SK-N-SH treated with all-trans-retinoic acid at 6 μM for 48 hours (cell line): Measurements from ENCODE around the gene ACACB.

ENCODE experiments used
- ATAC-seq: fragments of 200-7000 bp; cut with Tn5 transposase; 3 replicates; pipeline ENCODE4 v1.9.1; 2020; ENCODE audit warnings: mild to moderate bottlenecking, moderate library complexity
- ARNTL ChIP-seq: fragments of 450-650 bp; formaldehyde crosslinking; IDR thresholded peaks from 2 replicates; pipeline ENCODE4 v1.5.0; 2020; ENCODE audit warnings: low read depth, mild to moderate bottlenecking, moderate library complexity, borderline replicate concordance
- BACH2 ChIP-seq: fragments of 250-450 bp; sonication (Bioruptor Pico); IDR thresholded peaks from 2 replicates; pipeline ENCODE4 v1.9.0; 2021; ENCODE audit warnings: mild to moderate bottlenecking, borderline replicate concordance
- CREB5 ChIP-seq: fragments of 250-450 bp; sonication (Bioruptor Pico); IDR thresholded peaks from 2 replicates; pipeline ENCODE4 v1.5.1; 2020; ENCODE audit warnings: low read depth, mild to moderate bottlenecking, moderate library complexity
- CSDC2 ChIP-seq: fragments of 250-450 bp; sonication (Bioruptor Pico); IDR thresholded peaks from 2 replicates; pipeline ENCODE4 v1.5.0; 2020; ENCODE audit warnings: mild to moderate bottlenecking, moderate library complexity
- CSRNP3 ChIP-seq: fragments of 250-450 bp; sonication (Bioruptor Pico); IDR thresholded peaks from 2 replicates; pipeline ENCODE4 v1.5.1; 2021; ENCODE audit warnings: mild to moderate bottlenecking, moderate library complexity
- ESRRG ChIP-seq: fragments of 250-450 bp; sonication (Bioruptor Pico); IDR thresholded peaks from 2 replicates; pipeline ENCODE4 v1.6.1; 2021; ENCODE audit warnings: mild to moderate bottlenecking
- GLIS3 ChIP-seq: fragments of 250-450 bp; sonication (Bioruptor Pico); IDR thresholded peaks from 2 replicates; pipeline ENCODE4 v1.5.0; 2020; ENCODE audit warnings: mild to moderate bottlenecking, moderate library complexity
- ISL1 ChIP-seq: fragments of 250-450 bp; sonication (Bioruptor Pico); IDR thresholded peaks from 2 replicates; pipeline ENCODE4 v2.1.2; 2022; ENCODE audit warnings: mild to moderate bottlenecking, moderate library complexity
- OSR1 ChIP-seq: fragments of 250-450 bp; sonication (Bioruptor Pico); IDR thresholded peaks from 2 replicates; pipeline ENCODE4 v1.8.0; 2022; ENCODE audit warnings: moderate library complexity, mild to moderate bottlenecking, inconsistent platforms
- POU6F1 ChIP-seq: fragments of 250-450 bp; sonication (Bioruptor Pico); IDR thresholded peaks from 2 replicates; pipeline ENCODE4 v1.8.0; 2021; ENCODE audit warnings: low read depth, mild to moderate bottlenecking, moderate library complexity, borderline replicate concordance
- PPARA ChIP-seq: fragments of 250-450 bp; sonication (Bioruptor Pico); IDR thresholded peaks from 2 replicates; pipeline ENCODE4 v1.5.0; 2020; ENCODE audit warnings: mild to moderate bottlenecking, borderline replicate concordance
- RARB ChIP-seq: fragments of 250-450 bp; sonication (Bioruptor Pico); IDR thresholded peaks from 2 replicates; pipeline ENCODE4 v1.8.0; 2021; ENCODE audit warnings: mild to moderate bottlenecking, moderate library complexity
- SNAI2 ChIP-seq: fragments of 250-450 bp; sonication (Bioruptor Pico); IDR thresholded peaks from 2 replicates; pipeline ENCODE4 v1.5.0; 2020; ENCODE audit warnings: mild to moderate bottlenecking, moderate library complexity
- TCF4 ChIP-seq: fragments of 250-450 bp; sonication (Bioruptor Pico); IDR thresholded peaks from 2 replicates; pipeline ENCODE4 v1.8.0; 2021; ENCODE audit warnings: mild to moderate bottlenecking, moderate library complexity, borderline replicate concordance
- TOX ChIP-seq: fragments of 250-450 bp; sonication (Bioruptor Pico); IDR thresholded peaks from 2 replicates; pipeline ENCODE4 v1.8.0; 2021; ENCODE audit warnings: mild to moderate bottlenecking, moderate library complexity, borderline replicate concordance
- TSHZ2 ChIP-seq: fragments of 250-450 bp; sonication (Bioruptor Pico); IDR thresholded peaks from 2 replicates; pipeline ENCODE4 v1.5.0; 2020; ENCODE audit warnings: mild to moderate bottlenecking, moderate library complexity
- ZC3H10 ChIP-seq: fragments of 250-450 bp; sonication (Bioruptor Pico); IDR thresholded peaks from 2 replicates; pipeline ENCODE4 v1.5.1; 2021; ENCODE audit warnings: mild to moderate bottlenecking, moderate library complexity
- ZFP3 ChIP-seq: fragments of 250-450 bp; sonication (Bioruptor Pico); IDR thresholded peaks from 2 replicates; pipeline ENCODE4 v1.5.0; 2020; ENCODE audit warnings: mild to moderate bottlenecking, moderate library complexity
- ZFP30 ChIP-seq: fragments of 450-650 bp; formaldehyde crosslinking; IDR thresholded peaks from 2 replicates; pipeline ENCODE4 v1.5.0; 2022; ENCODE audit warnings: mild to moderate bottlenecking, moderate library complexity
- ZNF565 ChIP-seq: fragments of 450-650 bp; formaldehyde crosslinking; conservative IDR thresholded peaks from 2 replicates; pipeline ENCODE4 v1.5.0; 2020; ENCODE audit warnings: low read depth, mild to moderate bottlenecking, moderate library complexity
- ZNF70 ChIP-seq: fragments of 450-650 bp; formaldehyde crosslinking; IDR thresholded peaks from 2 replicates; pipeline ENCODE4 v1.5.0; 2020; ENCODE audit warnings: mild to moderate bottlenecking, moderate library complexity
- ZNF8 ChIP-seq: fragments of 450-650 bp; formaldehyde crosslinking; IDR thresholded peaks from 2 replicates; pipeline ENCODE4 v1.5.0; 2020; ENCODE audit warnings: mild to moderate bottlenecking, moderate library complexity

ACACB gene

GRCh38 chr12:109304485-109304884, 188.1 kb downstream of the ACACB start:
- TF ChIP-seq OSR1 = no peak
- no peak for TF ChIP-seq SNAI2 (CRISPR knock-in tag)
- no peak for TF ChIP-seq PPARA (CRISPR knock-in tag)
- TF ChIP-seq RARB (CRISPR knock-in tag) = no peak
- no peak for TF ChIP-seq ESRRG
- TF ChIP-seq TOX (CRISPR knock-in tag) = no peak
- no peak for TF ChIP-seq TCF4
- TF ChIP-seq, all 23 proteins: peak for 0
- no peak for ATAC-seq

GRCh38 chr12:109305547-109305946, 189.2 kb downstream of the ACACB start:
- TF ChIP-seq POU6F1 (CRISPR knock-in tag) = no peak
- TF ChIP-seq TOX (CRISPR knock-in tag) = no peak
- TF ChIP-seq CSDC2 = no peak
- no peak for TF ChIP-seq ZFP3
- TF ChIP-seq TCF4 = no peak
- no peak for TF ChIP-seq ZFP30 (CRISPR knock-in tag)
- TF ChIP-seq GLIS3 (CRISPR knock-in tag) = no peak
- TF ChIP-seq PPARA (CRISPR knock-in tag) = no peak
- no peak for TF ChIP-seq ZC3H10 (CRISPR knock-in tag)
- no peak for TF ChIP-seq CREB5 (CRISPR knock-in tag)
- no peak for TF ChIP-seq CSRNP3
- no peak for TF ChIP-seq ISL1 (CRISPR knock-in tag)
- TF ChIP-seq ARNTL = no peak
- TF ChIP-seq SNAI2 (CRISPR knock-in tag) = no peak
- no peak for TF ChIP-seq ZNF70 (CRISPR knock-in tag)
- no peak for TF ChIP-seq ESRRG
- TF ChIP-seq OSR1 = no peak
- TF ChIP-seq RARB (CRISPR knock-in tag) = no peak
- no peak for TF ChIP-seq TSHZ2
- no peak for ATAC-seq

GRCh38 chr12:109307051-109307450, 190.7 kb downstream of the ACACB start:
- no peak for ATAC-seq

More at GRCh38 chr12:109307051-109307450, 190.7 kb downstream of the ACACB start:
- TF ChIP-seq ZNF8 (CRISPR knock-in tag) = no peak
- TF ChIP-seq PPARA (CRISPR knock-in tag) = no peak
- no peak for TF ChIP-seq TCF4
- no peak for TF ChIP-seq RARB (CRISPR knock-in tag)
- TF ChIP-seq ZNF70 (CRISPR knock-in tag) = no peak
- TF ChIP-seq ZFP3 = no peak
- no peak for TF ChIP-seq TSHZ2
- no peak for TF ChIP-seq ISL1 (CRISPR knock-in tag)
- TF ChIP-seq GLIS3 (CRISPR knock-in tag) = no peak
- no peak for TF ChIP-seq CREB5 (CRISPR knock-in tag)
- no peak for TF ChIP-seq ZFP30 (CRISPR knock-in tag)
- TF ChIP-seq ESRRG = no peak
- no peak for TF ChIP-seq ZNF565
- no peak for TF ChIP-seq CSDC2
- no peak for TF ChIP-seq ZC3H10 (CRISPR knock-in tag)
- TF ChIP-seq OSR1 = no peak
- TF ChIP-seq BACH2 = no peak
- TF ChIP-seq ARNTL = no peak
